ENCODE data around the gene TLR10.

- TF ChIP-seq CTCF (IDR thresholded peaks at IDR 0.05; ENCODE audit: insufficient read depth, low read depth, low read length) (no peak), EZH2 (IDR thresholded peaks at IDR 0.05; ENCODE audit: insufficient read depth, low read length) (no peak)
These were observed 28.5 kb upstream of the TLR10 start for GRCh38 chr4:38811297-38811696.

All from astrocyte (in vitro differentiated cells and primary cell).